RWPE2 (cell line): ENCODE results near the gene GTPBP10.

ENCODE experiments used
- ATAC-seq: fragments of 200-7000 bp; cut with Tn5 transposase; 3 replicates; pipeline ENCODE4 v1.9.1; 2021; ENCODE audit warnings: low read depth
- DNase-seq: peaks from one replicate; pipeline ENCODE4 v3.0.0-alpha.2; 2020; ENCODE audit warnings: low spot score
- H3K27ac ChIP-seq: fragments of 450-650 bp; 2 replicates; pipeline ENCODE4 v1.5.1; 2017; ENCODE audit warnings: mild to moderate bottlenecking; ENCODE audit not compliant: poor library complexity, severe bottlenecking
- H3K27me3 ChIP-seq: fragments of 250-450 bp; sonication (Bioruptor Pico); 2 replicates; pipeline ENCODE4 v1.5.1; 2021; ENCODE audit warnings: mild to moderate bottlenecking, moderate library complexity; ENCODE audit not compliant: insufficient read depth, poor library complexity, severe bottlenecking
- H3K36me3 ChIP-seq: fragments of 250-450 bp; sonication (Bioruptor Pico); 2 replicates; pipeline ENCODE4 v1.5.1; 2020; ENCODE audit warnings: low read depth, mild to moderate bottlenecking, moderate library complexity
- H3K4me1 ChIP-seq: fragments of 250-450 bp; sonication (Bioruptor Pico); 2 replicates; pipeline ENCODE4 v1.5.1; 2021; ENCODE audit warnings: mild to moderate bottlenecking, moderate library complexity; ENCODE audit not compliant: insufficient read depth, poor library complexity, severe bottlenecking
- H3K4me3 ChIP-seq: fragments of 250-450 bp; sonication (Bioruptor Pico); 2 replicates; pipeline ENCODE4 v1.5.1; 2021; ENCODE audit warnings: mild to moderate bottlenecking, moderate library complexity; ENCODE audit not compliant: severe bottlenecking
- H3K9me3 ChIP-seq: fragments of 250-450 bp; sonication (Bioruptor Pico); 2 replicates; pipeline ENCODE4 v1.5.1; 2021; ENCODE audit warnings: mild to moderate bottlenecking, moderate library complexity; ENCODE audit not compliant: severe bottlenecking
- CTCF ChIP-seq: fragments of 450-650 bp; IDR thresholded peaks from one replicate; pipeline ENCODE4 v1.5.1; 2017; ENCODE audit warnings: mild to moderate bottlenecking, moderate library complexity; ENCODE audit not compliant: poor library complexity, severe bottlenecking

The GTPBP10 gene

DNA sequence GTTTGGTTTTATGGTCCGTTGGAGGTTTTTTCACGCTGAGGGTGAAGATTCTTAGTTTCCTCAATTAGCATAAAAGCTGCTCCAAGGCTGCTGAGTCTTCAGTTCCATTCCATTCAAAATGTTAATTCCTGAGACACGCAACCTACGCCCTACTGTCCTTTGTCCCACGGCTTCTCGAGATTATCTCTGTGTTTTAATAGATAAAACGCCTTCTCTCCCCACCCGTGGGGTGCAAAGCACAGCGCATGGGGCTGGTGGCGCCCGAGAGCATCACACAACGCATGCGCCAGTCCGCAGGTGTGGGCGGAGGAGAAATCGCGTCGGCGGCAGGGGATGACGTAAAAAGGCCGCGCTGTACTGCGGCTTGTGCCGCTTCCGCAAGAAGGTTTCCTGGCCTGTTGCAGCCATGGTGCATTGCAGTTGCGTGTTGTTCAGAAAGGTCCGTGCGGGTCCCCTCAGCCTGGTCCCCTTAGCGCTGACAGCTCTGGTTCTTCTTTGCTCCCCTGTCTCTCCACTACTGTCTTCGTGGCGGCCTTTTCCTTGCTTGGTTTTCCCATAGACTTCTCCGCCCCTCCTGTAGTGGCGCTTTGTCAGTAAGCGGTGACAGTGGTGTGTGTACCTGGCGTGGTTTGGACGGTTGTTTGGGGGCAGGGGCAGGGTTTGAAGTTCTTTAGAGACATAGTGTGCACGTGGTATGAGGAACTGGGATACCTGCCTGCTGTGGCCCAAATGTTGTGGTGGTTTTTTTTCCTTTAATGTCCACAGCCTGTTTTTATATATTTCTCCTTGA lies at the start of gene GTPBP10:
GTPBP10 (plus strand) TSS at position 381 of the 790 bp plus-strand sequence; CDS start at position 407, 26 bp downstream.
- peak; percentile 87 for TF ChIP-seq CTCF
- peaks cover 7% of the 10 kb centered on the region for H3K4me1 ChIP-seq
- peak; percentile 90 for DNase-seq

DNA sequence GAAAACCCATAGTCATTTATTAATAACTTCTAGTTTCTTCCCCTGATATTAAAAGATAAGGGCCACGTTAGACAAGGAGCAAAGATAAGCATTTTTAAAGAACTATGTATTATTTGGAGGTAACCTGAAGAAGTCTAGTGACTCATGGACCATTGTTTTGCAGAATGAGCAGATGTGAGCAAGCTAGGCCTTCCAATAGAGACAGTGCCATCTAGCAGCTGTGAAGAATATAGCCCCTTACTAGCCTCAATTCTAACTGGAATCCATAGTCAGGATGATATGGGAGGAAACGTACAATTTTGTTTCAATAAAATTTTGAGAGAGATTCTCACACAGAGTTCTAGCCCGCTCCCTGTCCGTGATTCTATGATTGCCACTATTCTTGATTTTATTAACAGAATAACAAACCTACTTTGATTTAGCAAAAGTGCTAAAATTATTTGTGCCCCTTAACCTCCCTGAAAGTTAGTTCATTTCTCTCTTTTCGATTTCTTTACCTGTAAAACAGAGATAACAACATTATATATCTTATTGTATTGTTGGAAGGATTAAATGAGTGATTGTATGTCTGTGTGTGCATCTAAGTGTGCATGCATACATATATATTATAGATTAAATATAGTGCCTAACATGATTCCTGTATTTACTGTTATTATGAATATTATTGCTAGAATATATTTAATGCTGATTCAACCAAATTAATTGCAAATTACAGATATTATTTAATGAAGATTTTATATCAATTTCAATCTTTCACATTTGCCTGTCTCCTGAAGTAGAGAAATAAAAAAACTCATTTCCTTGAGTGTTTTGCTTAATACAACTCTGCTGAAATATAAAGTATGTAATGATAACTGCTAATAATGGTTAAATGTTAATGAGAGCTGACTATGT lies 48.1 kb upstream of the GTPBP10 start:
- no peak for DNase-seq
- H3K4me3 ChIP-seq: no peak overlapping the region
- peak; percentile 100 for ATAC-seq
- H3K36me3 ChIP-seq: no peaks in the 10 kb centered on the region
- H3K4me1 ChIP-seq: peaks cover 11% of the 10 kb centered on the region
- peak; percentile 87 for TF ChIP-seq CTCF
- no peaks in the 10 kb centered on the region for H3K9me3 ChIP-seq
- no peak overlapping the region for H3K27ac ChIP-seq
- no peaks in the 10 kb centered on the region for H3K27me3 ChIP-seq

More for the DNA sequence above, at the start of gene GTPBP10:
- Histone ChIP-seq H3K27ac (peak within 1 kb of the TSS; percentile 33), H3K4me3 (peak within 1 kb of the TSS; percentile 84), H3K9me3 (no peaks in the 10 kb centered on the region), H3K36me3 (0 out of 2 replicates have a peak, but pooled peaks cover 4% of the 10 kb centered on the region), H3K27me3 (no peaks in the 10 kb centered on the region)
- peak; percentile 90 for ATAC-seq

- TF ChIP-seq CTCF: no peak
- no peaks in the 10 kb centered on the region for H3K36me3 ChIP-seq
- H3K9me3 ChIP-seq: no peaks in the 10 kb centered on the region
- DNase-seq: no peak
- H3K27me3 ChIP-seq: no peaks in the 10 kb centered on the region
- no peaks in the 10 kb centered on the region for H3K4me1 ChIP-seq
- no peak overlapping the region for H3K4me3 ChIP-seq
- ATAC-seq: no peak
- no peak overlapping the region for H3K27ac ChIP-seq
Observed at GRCh38 chr7:90303241-90303640, 43.3 kb upstream of the GTPBP10 start.

DNA sequence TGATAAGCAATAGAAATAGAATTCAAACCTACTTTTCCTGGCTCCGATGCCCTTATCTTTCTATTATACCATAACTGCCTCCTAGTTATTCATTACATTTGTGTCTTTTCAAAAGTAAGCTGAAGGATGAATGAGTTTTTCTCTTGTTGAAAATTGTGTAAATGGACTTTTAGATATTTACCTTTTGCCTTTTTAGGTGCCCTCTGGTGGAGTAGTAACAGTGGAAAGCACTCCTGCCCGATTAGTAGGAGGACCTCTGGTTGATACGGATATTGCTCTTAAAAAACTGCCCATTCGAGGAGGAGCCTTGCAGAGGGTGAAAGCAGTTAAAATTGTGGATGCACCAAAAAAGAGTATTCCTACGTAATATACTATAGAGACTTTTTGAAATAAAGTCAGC lies 36.6 kb upstream of the GTPBP10 start:
- no peak for ATAC-seq

More for the DNA sequence above, 36.6 kb upstream of the GTPBP10 start:
- Histone ChIP-seq H3K4me1 (no peaks in the 10 kb centered on the region), H3K27ac (no peak overlapping the region), H3K9me3 (no peaks in the 10 kb centered on the region), H3K36me3 (no peaks in the 10 kb centered on the region), H3K4me3 (no peak overlapping the region), H3K27me3 (no peaks in the 10 kb centered on the region)
- no peak for DNase-seq
- TF ChIP-seq CTCF: no peak
